Measurements from ENCODE around the gene ZNF792. TPM values are rescaled to one million over a fixed set of nuclear protein-coding genes. Genes with fewer than 3 reads are reported as not detected.
"Not testable (repeated sequence)": the region's sequence is repeated elsewhere in the genome, so short reads cannot be mapped to it uniquely, and the experiment has no call there.

The ZNF792 gene
- total RNA-seq, 4 donors from 2014 or later, result 3.7 to 29.3 (median 8.7) TPM

DNA sequence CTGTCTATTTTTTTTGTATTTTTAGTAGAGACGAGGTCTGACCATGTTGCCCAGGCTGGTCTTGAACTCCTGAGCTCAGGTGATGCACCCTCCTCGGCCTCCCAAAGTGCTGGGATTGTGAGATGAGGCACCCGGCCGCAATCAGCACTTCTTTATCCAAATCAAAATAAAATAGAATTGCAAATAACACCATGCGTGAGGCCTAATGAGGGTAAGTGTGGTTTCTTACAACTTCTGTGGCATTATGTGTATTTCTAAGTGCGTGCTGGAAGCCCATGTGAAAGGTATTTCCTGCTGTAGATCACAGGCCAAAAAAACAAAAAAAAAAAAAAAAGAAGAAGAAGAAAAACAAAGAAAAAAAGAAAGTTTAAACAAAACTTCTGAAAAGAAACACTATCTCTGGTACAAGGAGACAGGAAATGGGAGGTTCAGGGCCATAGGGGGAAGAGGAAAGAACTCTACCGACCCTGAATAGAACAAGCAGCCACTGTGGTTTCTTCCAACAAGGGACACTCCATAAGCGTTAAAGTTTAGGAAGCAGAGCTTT is 33.1 kb upstream of the ZNF792 start:
- DNase-seq (ENCODE audit: low spot score), result no peak
- ATAC-seq (ENCODE audit: low FRiP score), result no peak
- TF ChIP-seq, protein P1, sequence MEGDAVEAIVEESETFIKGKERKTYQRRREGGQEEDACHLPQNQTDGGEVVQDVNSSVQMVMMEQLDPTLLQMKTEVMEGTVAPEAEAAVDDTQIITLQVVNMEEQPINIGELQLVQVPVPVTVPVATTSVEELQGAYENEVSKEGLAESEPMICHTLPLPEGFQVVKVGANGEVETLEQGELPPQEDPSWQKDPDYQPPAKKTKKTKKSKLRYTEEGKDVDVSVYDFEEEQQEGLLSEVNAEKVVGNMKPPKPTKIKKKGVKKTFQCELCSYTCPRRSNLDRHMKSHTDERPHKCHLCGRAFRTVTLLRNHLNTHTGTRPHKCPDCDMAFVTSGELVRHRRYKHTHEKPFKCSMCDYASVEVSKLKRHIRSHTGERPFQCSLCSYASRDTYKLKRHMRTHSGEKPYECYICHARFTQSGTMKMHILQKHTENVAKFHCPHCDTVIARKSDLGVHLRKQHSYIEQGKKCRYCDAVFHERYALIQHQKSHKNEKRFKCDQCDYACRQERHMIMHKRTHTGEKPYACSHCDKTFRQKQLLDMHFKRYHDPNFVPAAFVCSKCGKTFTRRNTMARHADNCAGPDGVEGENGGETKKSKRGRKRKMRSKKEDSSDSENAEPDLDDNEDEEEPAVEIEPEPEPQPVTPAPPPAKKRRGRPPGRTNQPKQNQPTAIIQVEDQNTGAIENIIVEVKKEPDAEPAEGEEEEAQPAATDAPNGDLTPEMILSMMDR (IDR thresholded peaks at IDR 0.05), result no peak

DNA sequence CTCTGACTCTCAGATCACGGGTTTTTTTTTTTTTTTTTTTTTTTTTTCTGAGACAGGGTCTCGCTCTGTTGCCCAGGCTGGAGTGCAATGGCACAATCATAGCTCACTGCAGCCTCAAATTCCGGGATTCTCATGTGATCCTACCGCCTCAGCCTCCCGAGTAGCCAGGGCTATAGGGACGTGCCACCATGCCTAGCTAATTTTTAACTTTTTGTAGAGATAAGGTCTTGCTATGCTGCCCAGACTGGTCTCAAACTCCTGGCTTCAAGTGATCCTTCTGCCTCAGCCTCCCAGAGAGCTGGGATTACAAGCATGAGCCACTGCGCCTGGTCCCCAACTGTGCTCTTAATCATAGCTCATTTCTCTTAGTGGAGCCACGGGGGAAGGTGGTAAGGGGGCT is 31.5 kb upstream of the ZNF792 start:
- TF ChIP-seq, protein P1 (IDR thresholded peaks at IDR 0.05), result no peak
- DNase-seq (ENCODE audit: low spot score) (no peak), ATAC-seq (ENCODE audit: low FRiP score) (no peak)

DNA sequence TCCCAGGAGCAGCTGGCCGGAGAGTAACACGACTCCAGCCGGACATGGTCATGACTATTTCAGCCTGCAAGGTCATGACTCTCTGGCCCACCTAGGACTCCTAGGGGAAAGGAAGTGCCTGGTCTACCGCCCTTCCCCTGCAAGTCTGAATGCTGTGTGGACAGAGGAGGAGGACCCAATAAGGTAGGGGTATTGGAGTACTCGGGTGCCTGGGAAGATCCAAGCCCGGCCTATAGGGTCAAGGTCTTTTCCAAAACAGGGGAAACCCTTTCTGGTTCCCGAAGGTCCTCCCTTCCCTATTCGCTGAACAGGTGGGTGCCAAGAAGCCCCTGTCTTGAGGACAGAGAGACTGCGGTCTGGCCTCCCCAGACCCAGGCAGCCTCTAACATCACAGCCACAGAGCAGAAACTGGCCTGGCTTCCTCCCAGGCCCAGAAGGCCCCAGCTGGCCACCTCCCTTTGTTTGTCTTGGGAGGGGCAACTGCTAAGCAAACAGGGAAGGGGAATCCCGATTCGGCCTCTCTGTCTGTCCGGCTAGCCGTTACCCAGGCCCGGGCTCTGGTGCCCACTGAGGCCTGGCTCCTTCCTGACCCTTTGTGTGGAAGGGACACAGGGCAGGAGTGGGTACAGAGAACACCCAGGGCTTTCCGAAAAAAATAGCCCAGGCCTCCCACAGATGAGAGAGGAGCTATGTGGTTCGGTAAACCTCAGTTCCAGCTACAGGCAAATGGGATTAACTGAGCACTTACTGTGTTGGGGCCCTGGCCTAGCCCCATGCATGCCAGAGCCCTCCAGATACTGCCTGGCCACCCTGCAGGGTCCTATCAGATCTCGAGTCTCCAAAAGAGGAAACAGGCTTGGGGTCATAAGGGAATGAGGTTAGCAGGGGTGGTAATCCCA is 30.9 kb upstream of the ZNF792 start:
- ATAC-seq (ENCODE audit: low FRiP score) (no peak), DNase-seq (ENCODE audit: low spot score) (no peak)
- TF ChIP-seq, protein P1 (IDR thresholded peaks at IDR 0.05), result no peak

DNA sequence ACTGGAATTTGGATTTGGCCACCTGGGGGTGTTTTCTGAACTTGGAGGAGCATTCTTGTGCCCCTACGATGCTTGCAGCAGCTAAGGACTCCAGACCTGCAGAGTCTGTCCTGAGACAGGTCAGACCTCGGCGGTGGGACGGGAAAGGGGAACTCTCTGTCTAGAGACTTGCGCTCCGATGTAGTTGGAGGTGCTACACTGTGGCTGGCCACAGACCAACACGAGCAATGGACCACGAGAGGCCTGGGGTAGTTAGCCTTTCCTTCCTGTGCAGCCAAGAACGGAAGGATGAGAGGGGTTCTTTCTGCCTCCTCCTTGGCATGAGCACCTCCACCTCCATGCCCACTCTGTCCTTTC is 30.2 kb upstream of the ZNF792 start:
- TF ChIP-seq, protein P1 (IDR thresholded peaks at IDR 0.05), result no peak
- ATAC-seq (ENCODE audit: low FRiP score) (no peak), DNase-seq (ENCODE audit: low spot score) (no peak)

DNA sequence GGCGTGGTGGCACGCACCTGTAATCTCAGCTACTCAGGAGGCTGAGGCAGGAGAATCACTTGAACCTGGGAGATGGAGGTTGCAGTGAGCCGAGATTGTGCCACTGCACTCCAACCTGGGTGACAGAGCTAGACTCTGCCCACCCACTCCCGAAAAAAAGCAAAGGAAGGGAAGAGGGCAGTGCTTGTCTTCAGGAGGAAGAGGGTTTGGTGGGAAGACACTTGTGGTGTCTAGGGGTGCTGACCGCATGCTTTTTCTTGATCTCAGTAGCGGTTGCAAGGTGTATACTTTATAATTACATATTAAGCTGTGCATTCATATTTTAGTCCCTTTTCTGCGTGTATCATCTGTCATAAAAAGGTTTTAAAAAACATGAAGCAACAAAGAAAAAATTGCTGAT is 28.6 kb upstream of the ZNF792 start:
- not testable (repeated sequence) for DNase-seq (ENCODE audit: low spot score); ATAC-seq (ENCODE audit: low FRiP score)

DNA sequence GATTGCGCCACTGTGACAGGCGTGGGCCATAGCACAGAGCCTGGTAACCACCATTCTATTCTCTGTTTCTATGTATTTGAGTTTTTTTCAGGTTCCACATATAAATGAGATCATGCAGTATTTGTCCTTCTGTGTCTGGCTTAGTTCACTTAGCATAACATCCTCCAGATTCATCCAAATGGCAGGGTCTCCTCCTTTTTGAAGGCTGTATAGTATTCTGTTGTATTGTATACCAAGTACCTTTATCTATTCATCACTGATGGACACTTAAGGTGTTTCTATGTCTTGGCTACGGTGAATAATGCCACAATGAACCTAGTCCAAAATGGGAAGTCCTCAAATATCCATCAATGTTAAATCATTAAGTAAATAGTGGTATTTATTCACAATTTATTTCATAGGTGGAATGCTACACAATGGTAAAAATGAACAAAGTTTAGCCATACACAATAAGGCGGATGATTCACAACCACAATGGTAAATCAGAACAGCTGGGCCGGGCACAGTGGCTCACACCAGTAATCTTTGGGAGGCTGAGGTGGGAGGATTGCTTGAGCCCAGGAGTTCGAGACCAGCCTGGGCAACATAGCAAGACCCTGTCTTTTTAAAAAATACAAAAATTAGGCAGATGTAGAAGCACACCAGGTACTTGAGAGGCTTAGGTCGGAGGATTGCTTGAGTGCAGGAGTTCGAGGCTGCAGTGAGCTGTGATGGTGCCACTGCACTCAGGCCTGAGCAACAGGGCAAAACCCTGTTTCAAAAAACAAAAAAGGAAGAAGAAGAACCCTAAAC is 27.7 kb upstream of the ZNF792 start:
- DNase-seq (ENCODE audit: low spot score) (no peak), ATAC-seq (ENCODE audit: low FRiP score) (no peak)

More for the DNA sequence above, 27.7 kb upstream of the ZNF792 start:
- TF ChIP-seq, protein P1 (IDR thresholded peaks at IDR 0.05), result no peak
